ENCODE results near the gene CCDC40. TPM values are rescaled to one million over a fixed set of nuclear protein-coding genes. Genes with fewer than 3 reads are reported as not detected.

CCDC40 gene
- total and polyA plus RNA-seq, 2 donors (not counting 1 experiment from before 2014, with no cell fraction given) = 0.63 to 3.2 TPM

DNA sequence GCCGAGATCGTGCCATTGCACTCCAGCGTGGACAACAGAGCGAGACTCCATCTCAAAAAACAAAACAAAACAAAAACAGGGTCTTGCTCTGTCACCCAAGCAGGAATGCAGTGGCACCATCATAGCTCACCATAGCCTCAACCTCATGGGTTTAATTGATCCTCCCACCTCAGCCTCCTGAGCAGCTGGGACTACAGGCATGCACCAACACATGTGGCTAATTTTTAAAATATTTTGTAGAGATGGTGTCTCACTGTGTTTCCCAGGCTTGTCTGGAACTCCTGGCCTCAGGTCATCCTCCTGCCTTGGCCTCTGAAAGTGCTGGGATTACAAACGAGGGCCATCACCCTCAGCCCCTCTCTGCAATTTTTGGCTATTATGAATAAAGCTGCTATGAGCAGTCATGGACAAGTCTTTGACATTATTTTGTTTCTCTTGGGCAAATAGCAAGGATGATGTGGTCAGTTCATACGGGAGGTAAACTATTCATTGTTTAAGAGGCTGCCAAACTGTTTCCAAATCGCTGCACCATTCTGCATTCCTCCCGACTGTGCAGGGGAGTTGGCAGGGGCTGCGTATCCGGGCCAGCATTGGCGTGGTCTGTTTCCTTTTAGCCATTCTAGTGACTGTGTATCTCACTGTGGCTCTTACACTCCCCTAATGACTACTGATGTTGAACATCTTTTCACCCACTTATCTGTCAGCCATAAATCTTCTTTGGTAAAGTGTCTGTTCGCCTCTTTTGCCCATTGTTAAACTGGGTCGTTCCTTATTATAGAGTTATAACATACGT is 89.4 kb downstream of the CCDC40 start:
- Histone ChIP-seq H3K4me2 (replicated peaks; ENCODE audit: low read depth, low read length, poor library complexity, severe bottlenecking) (no peak overlapping the region), H3K27ac (ENCODE audit: low read length in 2 of 2) (no peak overlapping the region), H4K20me1 (ENCODE audit: control insufficient read depth, insufficient read depth, low read length, poor library complexity, severe bottlenecking) (no peaks in the 10 kb centered on the region), H3K4me3 (ENCODE audit: control extremely low read depth in 1 of 5, extremely low read depth in 1 of 5, insufficient read depth in 1 of 5, low read depth in 2 of 5, low read length in 4 of 5) (no peak overlapping the region), H3K27me3 (replicated peaks in 1 of 4; ENCODE audit: control extremely low read depth in 1 of 4, control insufficient read depth in 3 of 4, insufficient read depth in 4 of 4, low read length in 3 of 4) (peaks cover 0 to 7% (median 1%) of the 10 kb centered on the region in 4 experiments), H2AFZ (ENCODE audit: insufficient read depth, low read depth, low read length, poor library complexity, severe bottlenecking) (no peak overlapping the region), H3K79me2 (ENCODE audit: control insufficient read depth, insufficient read depth, low read length) (no peaks in the 10 kb centered on the region), H3K9me3 (ENCODE audit: control extremely low read depth in 1 of 3, control insufficient read depth in 2 of 3, insufficient read depth in 1 of 3, low read length in 2 of 3) (no peaks in the 10 kb centered on the region), H3K9ac (ENCODE audit: low read length) (no peak overlapping the region), H3K36me3 (replicated peaks in 1 of 2; ENCODE audit: control extremely low read depth in 1 of 2, control insufficient read depth in 1 of 2, extremely low read depth in 1 of 2, insufficient read depth in 2 of 2, low read length in 1 of 2) (no peaks in the 10 kb centered on the region), H3K4me1 (ENCODE audit: control insufficient read depth in 2 of 2, insufficient read depth in 2 of 2, low read length in 2 of 2) (no peaks in the 10 kb centered on the region)
- TF ChIP-seq EZH2 (IDR thresholded peaks at IDR 0.05; ENCODE audit: borderline replicate concordance, insufficient read depth, low read depth, low read length, poor library complexity, severe bottlenecking) (no peak), CTCF (IDR thresholded peaks at IDR 0.05) (no peak)
- Mint-ChIP-seq H3K27me3 (peaks cover 7% of the 10 kb centered on the region), H3K9me3 (ENCODE audit: insufficient read depth) (no peaks in the 10 kb centered on the region), H3K4me3 (no peak overlapping the region), H3K27ac (no peak overlapping the region), H3K4me1 (no peaks in the 10 kb centered on the region)
- ChIA-PET CTCF (no interaction called here), POLR2A (no interaction called here)
- WGBS (ENCODE audit: insufficient coverage) = 86% methylated on average over 11 of the region's 14 CpGs
- DNase-seq (no peak), ATAC-seq (ENCODE audit: low read depth) (no peak)
- intact Hi-C loops (cut with micrococcal nuclease) = no loop called here

DNA sequence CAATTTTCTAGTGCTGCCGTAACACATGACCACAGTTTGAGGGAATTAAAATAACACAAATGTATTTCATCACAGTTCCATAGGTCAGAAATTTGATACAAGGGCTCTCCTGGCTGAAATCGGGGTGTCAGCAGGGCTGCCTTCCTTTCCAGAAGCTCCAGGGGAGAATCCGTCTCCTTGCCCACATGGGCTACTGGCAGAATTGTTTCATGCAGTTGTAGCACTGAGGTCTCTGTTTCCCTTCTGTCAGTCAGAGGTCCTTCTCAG is 89.9 kb downstream of the CCDC40 start:
- H3K4me3 ChIP-seq (ENCODE audit: control extremely low read depth in 1 of 5, extremely low read depth in 1 of 5, insufficient read depth in 1 of 5, low read depth in 2 of 5, low read length in 4 of 5) = no peak overlapping the region
- H3K27ac ChIP-seq (ENCODE audit: low read length in 2 of 2) = no peak overlapping the region
- TF ChIP-seq CTCF (IDR thresholded peaks at IDR 0.05) = no peak
- no peak for TF ChIP-seq EZH2 (IDR thresholded peaks at IDR 0.05; ENCODE audit: borderline replicate concordance, insufficient read depth, low read depth, low read length, poor library complexity, severe bottlenecking)
- no peak overlapping the region for H3K4me2 ChIP-seq (replicated peaks; ENCODE audit: low read depth, low read length, poor library complexity, severe bottlenecking)
- Mint-ChIP-seq H3K4me3 (no peak overlapping the region), H3K4me1 (no peaks in the 10 kb centered on the region), H3K9me3 (ENCODE audit: insufficient read depth) (no peaks in the 10 kb centered on the region), H3K27me3 (peaks cover 7% of the 10 kb centered on the region), H3K27ac (no peak overlapping the region)
- ATAC-seq (ENCODE audit: low read depth) (no peak), DNase-seq (no peak)
- no peaks in the 10 kb centered on the region for H3K79me2 ChIP-seq (ENCODE audit: control insufficient read depth, insufficient read depth, low read length)
- ChIA-PET POLR2A (no interaction called here), CTCF (no interaction called here)
- intact Hi-C loops (cut with micrococcal nuclease) = no loop called here
- H4K20me1 ChIP-seq (ENCODE audit: control insufficient read depth, insufficient read depth, low read length, poor library complexity, severe bottlenecking) = no peaks in the 10 kb centered on the region
- H3K27me3 ChIP-seq (replicated peaks in 1 of 4; ENCODE audit: control extremely low read depth in 1 of 4, control insufficient read depth in 3 of 4, insufficient read depth in 4 of 4, low read length in 3 of 4) = peaks cover 0 to 7% (median 1%) of the 10 kb centered on the region in 4 experiments
- H2AFZ ChIP-seq (ENCODE audit: insufficient read depth, low read depth, low read length, poor library complexity, severe bottlenecking) = no peak overlapping the region
- H3K9ac ChIP-seq (ENCODE audit: low read length) = no peak overlapping the region
- H3K9me3 ChIP-seq (ENCODE audit: control extremely low read depth in 1 of 3, control insufficient read depth in 2 of 3, insufficient read depth in 1 of 3, low read length in 2 of 3) = no peaks in the 10 kb centered on the region
- 93% methylated on average over 2 of the region's 3 CpGs for WGBS (ENCODE audit: insufficient coverage)
- no peaks in the 10 kb centered on the region for H3K36me3 ChIP-seq (replicated peaks in 1 of 2; ENCODE audit: control extremely low read depth in 1 of 2, control insufficient read depth in 1 of 2, extremely low read depth in 1 of 2, insufficient read depth in 2 of 2, low read length in 1 of 2)
- H3K4me1 ChIP-seq (ENCODE audit: control insufficient read depth in 2 of 2, insufficient read depth in 2 of 2, low read length in 2 of 2) = no peaks in the 10 kb centered on the region

Measured in B cell (primary cell).